K562 (cell line): Measurements from ENCODE around the gene PRKD1. TPM values are rescaled to one million over a fixed set of nuclear protein-coding genes. Genes with fewer than 3 reads are reported as not detected.
A peak's percentile ranks its signal among the peaks of the same experiment; 100 is the strongest.
"Not testable (repeated sequence)": the region's sequence is repeated elsewhere in the genome, so short reads cannot be mapped to it uniquely, and the experiment has no call there.

ENCODE experiments used
- ATAC-seq: fragments of 200-7000 bp; cut with Tn5 transposase; 3 replicates; pipeline ENCODE4 v1.9.1; 2020; ENCODE audit warnings: moderate library complexity
- BruUV-seq: library from RNA; stranded (reverse); fragments of 400-500 nt; replicated peaks from 2 replicates; lab custom pipeline; 2021; lab: Mats Ljungman, UMichigan
- CTCF ChIA-PET: fragments of 300-600 bp; formaldehyde crosslinking; extraction: SDS; loops from one replicate; lab custom pipeline; 2021; ENCODE audit warnings: low intra/inter-chr PET ratio; lab: Yijun Ruan, JAX
- POLR2A ChIA-PET: fragments of 300-600, 350-650 bp; sonication (Branson Sonifier 250); formaldehyde crosslinking; extraction: SDS; loops from one replicate; lab custom pipeline; 2021; ENCODE audit warnings: antibody characterized with exemption, inconsistent platforms; lab: Yijun Ruan, JAX
- DNase-seq, 4 experiments: peaks; one replicate each; pipeline versions ENCODE4 v3.0.0 to v3.0.0-alpha.2; 2011 to 2018; ENCODE audit warnings: low spot score in 3 of 4, mixed read lengths in 3 of 4; ENCODE audit errors: extremely low read depth in 1 of 4
- FAIRE-seq: peaks from 2 replicates; lab custom pipeline; 2011; peaks lifted over from hg19 to GRCh38; lab: Jason Lieb, UNC
- H2AFZ ChIP-seq: 2 replicates; pipeline ENCODE4 v1.6.0; 2011; ENCODE audit warnings: low read depth, low read length, control low read depth, inconsistent platforms
- H3K27ac ChIP-seq: fragments of 200-600 bp; 3 replicates; pipeline ENCODE4 v1.8.0; 2011; ENCODE audit warnings: low read depth, mild to moderate bottlenecking, control low read depth, inconsistent platforms, low read length, moderate library complexity, mixed read lengths; ENCODE audit errors: extremely low read depth
- H3K27me3 ChIP-seq, 2 experiments: fragments of 300-600 bp in 1 of 2; 2 replicates in 1 of 2; 3 replicates in 1 of 2; pipeline versions ENCODE4 v1.6.0 to v1.8.0; 2011; ENCODE audit warnings: inconsistent platforms in 2 of 2, low read length in 2 of 2, mild to moderate bottlenecking in 1 of 2, mixed read lengths in 1 of 2, moderate library complexity in 1 of 2; ENCODE audit not compliant: control insufficient read depth in 2 of 2, insufficient read depth in 2 of 2
- H3K36me3 ChIP-seq: fragments of 300-600 bp; 3 replicates; pipeline ENCODE4 v1.8.0; 2011; ENCODE audit warnings: mild to moderate bottlenecking, low read length, inconsistent platforms; ENCODE audit not compliant: control insufficient read depth, insufficient read depth
- H3K4me1 ChIP-seq, 2 experiments: fragments of 200-600 bp in 1 of 2; replicated peaks in 1 of 2; 2 replicates in 1 of 2; 3 replicates in 1 of 2; pipeline versions ENCODE4 v1.5.1 to v1.8.0; 2011; ENCODE audit warnings: inconsistent platforms in 2 of 2, low read length in 2 of 2, mild to moderate bottlenecking in 1 of 2, mixed read lengths in 1 of 2, moderate library complexity in 1 of 2; ENCODE audit not compliant: control insufficient read depth in 2 of 2, insufficient read depth in 2 of 2
- H3K4me2 ChIP-seq: 2 replicates; pipeline ENCODE4 v1.6.1; 2011; ENCODE audit warnings: low read length, control low read depth, inconsistent platforms, mixed read lengths; ENCODE audit not compliant: insufficient read depth
- H3K4me3 ChIP-seq: fragments of 200-600 bp; sonication (generic), shearing (Covaris generic); 2 replicates; pipeline ENCODE4 v1.5.1; 2016; ENCODE audit warnings: control low read depth, inconsistent platforms
- H3K79me2 ChIP-seq: fragments of 200-600 bp; 3 replicates; pipeline ENCODE4 v1.8.0; 2011; ENCODE audit warnings: low read length, inconsistent platforms; ENCODE audit not compliant: control insufficient read depth, insufficient read depth
- H3K9ac ChIP-seq, 2 experiments: 2 replicates each; pipeline versions ENCODE4 v1.6.0 to v1.6.1; 2011; ENCODE audit warnings: low read depth in 2 of 2, low read length in 2 of 2, control low read depth in 1 of 2, inconsistent platforms in 1 of 2, mild to moderate bottlenecking in 1 of 2, mixed read lengths in 1 of 2; ENCODE audit not compliant: insufficient read depth in 1 of 2
- H3K9me1 ChIP-seq: one replicate; pipeline ENCODE4 v1.6.0; 2011; ENCODE audit warnings: inconsistent platforms, mild to moderate bottlenecking, low read length, moderate library complexity; ENCODE audit not compliant: control insufficient read depth, insufficient read depth
- H3K9me3 ChIP-seq: replicated peaks from 2 replicates; pipeline ENCODE4 v1.5.1; 2011; ENCODE audit warnings: low read depth, low read length, inconsistent platforms; ENCODE audit not compliant: control insufficient read depth, insufficient read depth
- H4K20me1 ChIP-seq: replicated peaks from 2 replicates; pipeline ENCODE4 v1.6.1; 2011; ENCODE audit warnings: low read length, inconsistent platforms, mixed read lengths; ENCODE audit not compliant: control insufficient read depth, insufficient read depth
- CC2D1A ChIP-seq: fragments of 450-650 bp; IDR thresholded peaks from 2 replicates; pipeline ENCODE4 v1.6.1; 2017; ENCODE audit warnings: mild to moderate bottlenecking
- GTF3C2 ChIP-seq: IDR thresholded peaks from 3 replicates; pipeline ENCODE4 v1.6.1; 2011; ENCODE audit warnings: borderline replicate concordance, mild to moderate bottlenecking, moderate library complexity; ENCODE audit not compliant: insufficient read length; ENCODE audit errors: extremely low read depth
- RBM25 ChIP-seq: fragments of 200-400 bp; formaldehyde crosslinking; IDR thresholded peaks from 2 replicates; pipeline ENCODE4 v1.6.1; 2018; ENCODE audit warnings: low read length, low read depth, moderate library complexity; ENCODE audit not compliant: severe bottlenecking
- SAFB ChIP-seq: fragments of 200-400 bp; formaldehyde crosslinking; IDR thresholded peaks from 2 replicates; pipeline ENCODE4 v1.6.1; 2017; ENCODE audit warnings: low read depth, low read length, borderline replicate concordance
- ZBTB1 ChIP-seq: sonication (generic); formaldehyde crosslinking; IDR thresholded peaks from 2 replicates; pipeline ENCODE4 v1.8.1; 2023; ENCODE audit warnings: missing genetic modification reagents, low read depth, mild to moderate bottlenecking, borderline replicate concordance
- ZNF146 ChIP-seq: IDR thresholded peaks from one replicate; pipeline ENCODE4 v1.6.1; 2018; ENCODE audit warnings: missing compliant biosample characterization; ENCODE audit not compliant: unreplicated experiment
- ZNF24 ChIP-seq: fragments of 450-650 bp; IDR thresholded peaks from 2 replicates; pipeline ENCODE4 v1.6.1; 2016
- ZNF384 ChIP-seq: IDR thresholded peaks from 2 replicates; pipeline ENCODE4 v1.6.1; 2012; ENCODE audit warnings: low read depth, low read length, improper control_type of control experiment
- WGBS: fragments of 100-300 bp; shearing (Covaris generic); methylation state at CpG from one replicate; pipeline ENCODE4 v1.1.6; 2016; ENCODE audit warnings: low coverage, mixed read lengths; ENCODE audit not compliant: insufficient coverage; ENCODE audit errors: missing lambda C conversion rate; 5-methylcytosine and 5-hydroxymethylcytosine counted together
- in situ Hi-C: fragments of 300-500 bp; cut with MboI; formaldehyde crosslinking; loops from 4 replicates; pipeline ENCODE4 v1.15.0; 2018; ENCODE audit warnings: inconsistent platforms, mixed read lengths
- intact Hi-C: fragments of 100-400 bp; cut with micrococcal nuclease; formaldehyde crosslinking; loops from 2 replicates; pipeline ENCODE4 v1.14.2; 2022
- polyA plus RNA-seq, 8 experiments: library from polyadenylated mRNA; depleted of rRNA in 4 of 8; stranded (reverse) in 5 of 8; unstranded in 3 of 8; fragments of >200 nt; fragmentation: Nextera tagmentation in 2 of 8; fragmentation: Illumina TruSeq in 1 of 8; extraction: Ambion mirVana in 2 of 8; extraction: Trizol in 1 of 8; gene quantifications; 2 replicates each; pipeline versions ENCODE4 v1.2.1 to v1.2.3, GENCODE V29; 2011 to 2014; ENCODE audit warnings: inconsistent platforms in 1 of 8, missing spikeins in 1 of 8
- total RNA-seq, 7 experiments: library from RNA; depleted of rRNA in 6 of 7; stranded (reverse); fragments of >200 nt in 6 of 7; fragmentation: Illumina TruSeq in 2 of 7; extraction: Trizol in 2 of 7; gene quantifications; 2 replicates each; pipeline versions ENCODE4 v1.2.1 to v1.2.3, GENCODE V29; 2011 to 2021; ENCODE audit warnings: low replicate concordance in 1 of 7

Gene PRKD1
- total and polyA plus RNA-seq, 9 of the 15 experiments (the other 6 are each of a cell fraction or from before 2014, with no cell fraction given) = 0.04 to 0.25 (median 0.13) TPM; not detected in 1

GRCh38 chr14:29705801-29706200 lies 221.8 kb downstream of the PRKD1 start (continued):
- no peak for TF ChIP-seq ZNF384
- TF ChIP-seq ZBTB1 (CRISPR knock-in tag) = no peak
- TF ChIP-seq ZNF24 = no peak
- no peak for TF ChIP-seq CC2D1A
- no peak for TF ChIP-seq GTF3C2
- no peak for TF ChIP-seq SAFB
- TF ChIP-seq, all 486 proteins: peak for 0

GRCh38 chr14:29689597-29689996 lies 238.1 kb downstream of the PRKD1 start:
- H3K27ac ChIP-seq, H4K20me1 ChIP-seq, H3K4me3 ChIP-seq, CTCF ChIA-PET, in situ Hi-C loops, H3K9me3 ChIP-seq, POLR2A ChIA-PET, ATAC-seq, FAIRE-seq, intact Hi-C loops, H3K4me2 ChIP-seq, H3K9me1 ChIP-seq, DNase-seq, H3K9ac ChIP-seq, H3K79me2 ChIP-seq, BruUV-seq, H3K4me1 ChIP-seq, H3K27me3 ChIP-seq, H3K36me3 ChIP-seq: not testable (repeated sequence)
- peak; percentile 18 for TF ChIP-seq RBM25
- TF ChIP-seq ZNF146 (CRISPR knock-in tag) = peak; percentile 83
- H2AFZ ChIP-seq = peak overlapping the region; percentile 56; the same call in 1 of the 2 replicates
- WGBS = 55% methylated on average over 2 of the region's 2 CpGs
